Omental fat pad (tissue), 4 donors: ENCODE results near the gene WDR88. TPM values are rescaled to one million over a fixed set of nuclear protein-coding genes. Genes with fewer than 3 reads are reported as not detected.
"Not testable (repeated sequence)": the region's sequence is repeated elsewhere in the genome, so short reads cannot be mapped to it uniquely, and the experiment has no call there.

Experiments
- ATAC-seq: fragments of 150-250 bp; one replicate; pipeline ENCODE4 v1.9.1; 2016; ENCODE audit warnings: mild to moderate bottlenecking, moderate library complexity; ENCODE audit not compliant: low FRiP score
- DNase-seq: peaks from one replicate; pipeline ENCODE4 v3.0.0-alpha.2; 2019; ENCODE audit warnings: low spot score
- total RNA-seq, 4 donors: library from RNA; depleted of rRNA; stranded (reverse); fragments of >200 nt; gene quantifications; one replicate each; pipeline ENCODE4 v1.1.0, GENCODE V29; 2016
- TF ChIP-seq, protein P1 (sequence below), 3 donors: fragments of 450-650 bp; IDR thresholded peaks; one replicate each; pipeline ENCODE4 v1.5.1; 2016 to 2017; ENCODE audit warnings: antibody characterized with exemption in 3 of 3, mild to moderate bottlenecking in 3 of 3, moderate library complexity in 2 of 3

WDR88 gene
- total RNA-seq, 4 donors from 2014 or later, result not detected

DNA sequence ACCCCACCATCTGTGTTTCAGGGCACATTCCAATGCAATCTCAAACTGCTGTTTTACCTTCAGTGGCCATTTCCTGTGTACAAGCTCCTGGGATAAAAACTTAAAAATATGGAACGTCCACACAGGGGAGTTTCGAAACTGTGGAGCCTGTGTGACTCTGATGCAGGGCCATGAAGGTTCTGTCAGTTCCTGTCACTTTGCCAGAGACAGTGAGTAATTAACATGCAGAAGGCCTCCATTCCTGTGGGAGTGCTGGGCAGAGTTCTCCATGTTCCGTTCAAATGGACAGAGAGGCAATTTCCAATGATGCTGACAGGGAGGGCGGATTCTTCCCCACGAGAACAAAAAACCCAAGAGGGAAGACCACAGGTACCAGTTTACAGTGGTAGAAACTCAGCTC, 24.4 kb downstream of the WDR88 start:
- DNase-seq (no peak), ATAC-seq (no peak)
- TF ChIP-seq, protein P1, sequence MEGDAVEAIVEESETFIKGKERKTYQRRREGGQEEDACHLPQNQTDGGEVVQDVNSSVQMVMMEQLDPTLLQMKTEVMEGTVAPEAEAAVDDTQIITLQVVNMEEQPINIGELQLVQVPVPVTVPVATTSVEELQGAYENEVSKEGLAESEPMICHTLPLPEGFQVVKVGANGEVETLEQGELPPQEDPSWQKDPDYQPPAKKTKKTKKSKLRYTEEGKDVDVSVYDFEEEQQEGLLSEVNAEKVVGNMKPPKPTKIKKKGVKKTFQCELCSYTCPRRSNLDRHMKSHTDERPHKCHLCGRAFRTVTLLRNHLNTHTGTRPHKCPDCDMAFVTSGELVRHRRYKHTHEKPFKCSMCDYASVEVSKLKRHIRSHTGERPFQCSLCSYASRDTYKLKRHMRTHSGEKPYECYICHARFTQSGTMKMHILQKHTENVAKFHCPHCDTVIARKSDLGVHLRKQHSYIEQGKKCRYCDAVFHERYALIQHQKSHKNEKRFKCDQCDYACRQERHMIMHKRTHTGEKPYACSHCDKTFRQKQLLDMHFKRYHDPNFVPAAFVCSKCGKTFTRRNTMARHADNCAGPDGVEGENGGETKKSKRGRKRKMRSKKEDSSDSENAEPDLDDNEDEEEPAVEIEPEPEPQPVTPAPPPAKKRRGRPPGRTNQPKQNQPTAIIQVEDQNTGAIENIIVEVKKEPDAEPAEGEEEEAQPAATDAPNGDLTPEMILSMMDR (IDR thresholded peaks at IDR 0.05), result no peak

DNA sequence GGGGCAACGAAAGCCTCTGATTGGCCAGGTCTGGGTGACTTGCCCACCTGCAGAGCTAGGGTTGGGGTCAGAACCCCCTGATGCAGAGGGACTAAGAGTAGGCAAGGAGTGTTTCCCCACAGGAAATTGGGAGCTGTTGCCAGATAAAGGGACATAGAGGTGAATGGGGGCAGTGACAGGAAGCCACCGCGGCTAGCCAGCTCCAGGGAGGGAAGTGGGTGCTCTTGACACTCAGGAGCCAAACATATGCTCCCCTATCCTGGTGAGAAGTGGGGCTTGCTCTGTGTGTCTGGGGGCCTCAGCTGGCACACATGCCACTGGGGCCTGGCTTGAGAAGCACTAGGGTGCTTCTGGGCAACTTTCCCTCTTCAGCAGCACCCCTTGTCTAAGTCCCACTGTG, 26.0 kb downstream of the WDR88 start:
- DNase-seq (no peak), ATAC-seq (no peak)
- TF ChIP-seq, protein P1 (IDR thresholded peaks at IDR 0.05), result no peak

DNA sequence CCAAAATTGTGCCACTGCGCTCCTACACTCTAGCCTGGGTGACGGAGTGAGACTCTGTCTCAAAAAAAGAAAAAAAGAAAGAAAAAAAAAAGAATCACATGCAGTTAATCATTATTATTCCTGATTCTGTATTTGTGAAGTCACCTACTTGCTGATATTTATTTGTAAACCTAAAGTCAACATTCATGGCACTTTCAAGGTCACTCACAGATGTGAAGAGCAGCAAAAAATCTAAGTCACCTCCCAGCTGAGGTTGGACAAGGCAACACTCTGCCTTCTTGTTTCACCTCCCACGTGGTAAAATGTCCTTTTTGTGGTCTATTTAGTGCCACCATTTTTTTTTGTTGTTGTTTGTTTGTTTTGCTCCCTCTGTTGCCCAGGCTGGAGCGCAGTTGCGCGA, 26.5 kb downstream of the WDR88 start:
- no peak for ATAC-seq
- TF ChIP-seq, protein P1 (IDR thresholded peaks at IDR 0.05), result no peak
- no peak for DNase-seq

DNA sequence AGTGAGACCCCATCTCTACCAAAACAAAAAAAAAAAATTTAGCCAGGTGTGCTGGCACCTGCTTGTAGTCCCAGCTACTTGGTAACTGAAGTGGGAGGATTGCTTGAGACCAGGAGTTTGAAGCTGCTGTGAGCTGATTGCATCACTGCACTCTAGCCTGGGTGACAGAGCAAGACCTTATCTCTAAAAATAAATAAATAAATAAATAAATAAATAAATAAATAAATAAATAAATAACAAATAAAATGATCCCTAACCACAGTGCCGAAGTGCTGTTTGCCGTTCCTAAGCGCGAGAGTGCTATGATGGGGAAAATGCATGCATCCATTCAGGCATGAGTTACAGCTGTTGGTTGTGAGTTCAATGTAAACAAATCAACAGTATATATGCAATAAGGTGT, 27.2 kb downstream of the WDR88 start:
- ATAC-seq (no peak), DNase-seq (no peak)
- TF ChIP-seq, protein P1 (IDR thresholded peaks at IDR 0.05), result no peak

DNA sequence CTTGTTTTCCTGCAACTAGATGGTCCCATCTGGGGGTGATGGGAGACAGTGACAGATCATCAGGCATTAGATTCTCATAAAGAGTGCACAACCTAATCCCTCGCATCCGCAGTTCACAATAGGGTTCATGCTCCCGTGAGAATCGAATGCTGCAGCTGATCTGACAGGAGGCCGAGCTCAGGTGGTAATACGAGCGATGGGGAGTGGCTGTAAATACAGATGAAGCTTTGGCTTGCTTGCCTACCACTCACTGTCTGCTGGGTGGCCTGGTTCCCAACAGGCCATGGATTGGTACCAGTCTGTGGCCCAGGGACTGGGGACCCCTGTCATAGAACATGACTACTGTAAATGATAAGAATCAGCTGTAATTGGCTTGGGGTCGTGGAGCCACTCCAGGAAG, 28.0 kb downstream of the WDR88 start:
- TF ChIP-seq, protein P1 (IDR thresholded peaks at IDR 0.05), result no peak
- ATAC-seq (no peak), DNase-seq (no peak)

DNA sequence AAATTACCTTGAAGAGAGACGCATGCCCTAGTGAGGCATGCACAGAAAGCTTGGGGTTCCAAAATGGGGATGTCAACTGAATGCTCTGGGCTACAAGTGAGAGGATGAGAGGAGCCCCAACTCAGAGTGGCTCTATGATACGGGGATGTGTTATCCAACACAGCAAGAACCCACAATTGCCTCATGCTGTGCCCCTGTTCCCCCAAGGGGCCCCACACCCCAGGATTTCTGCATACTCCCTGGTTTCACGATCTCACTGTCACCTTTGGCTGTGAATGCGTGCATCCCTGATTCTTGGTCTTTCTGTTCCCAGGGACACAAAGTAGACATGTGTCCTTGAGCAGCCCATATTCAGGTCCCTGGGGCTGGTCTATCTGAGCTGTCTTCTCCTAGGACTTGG, 29.3 kb downstream of the WDR88 start:
- DNase-seq (no peak), ATAC-seq (no peak)
- TF ChIP-seq, protein P1 (IDR thresholded peaks at IDR 0.05), result no peak

DNA sequence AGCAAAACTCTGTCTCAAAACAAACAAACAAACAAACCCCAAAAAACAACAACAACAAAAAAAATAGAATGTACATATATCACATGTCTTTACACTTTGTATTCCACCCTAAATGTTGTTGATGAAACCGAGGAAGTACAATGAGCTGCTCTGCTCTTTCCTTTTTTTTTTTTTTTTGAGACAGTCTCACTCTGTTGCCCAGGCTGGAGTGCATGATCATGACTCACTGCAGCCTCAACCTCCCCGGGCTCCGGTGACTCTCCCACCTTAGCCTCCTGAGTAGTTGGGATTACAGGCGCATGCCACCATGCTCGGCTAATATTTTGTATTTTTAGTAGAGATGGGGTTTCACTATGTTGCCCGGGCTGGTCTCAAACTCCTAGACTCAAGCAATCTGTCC, 31.6 kb downstream of the WDR88 start:
- no peak for DNase-seq
- TF ChIP-seq, protein P1 (IDR thresholded peaks at IDR 0.05), result no peak
- ATAC-seq, result no peak

DNA sequence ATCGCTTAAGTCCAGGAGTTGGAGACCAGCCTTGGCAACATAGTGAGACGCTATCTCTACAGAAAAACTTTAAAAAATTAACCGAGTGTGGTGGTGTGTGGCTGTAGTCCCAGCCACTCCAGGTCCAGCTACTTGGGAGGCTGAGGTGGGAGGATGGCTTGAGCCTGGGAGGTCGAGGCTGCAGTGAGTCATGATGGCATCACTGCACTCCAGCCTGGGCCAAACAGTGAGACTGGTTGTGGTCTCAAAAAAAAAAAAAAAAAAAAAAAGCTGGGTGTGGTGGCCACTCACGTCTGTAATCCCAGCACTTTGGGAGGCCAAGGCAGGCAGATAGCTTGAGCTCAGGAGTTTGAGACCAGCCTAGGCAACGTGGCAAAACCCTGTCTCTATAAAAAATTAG, 34.1 kb downstream of the WDR88 start:
- DNase-seq, ATAC-seq: not testable (repeated sequence)
